IMR-90 (cell line): Measurements from ENCODE around the gene SNX33. TPM values are rescaled to one million over a fixed set of nuclear protein-coding genes. Genes with fewer than 3 reads are reported as not detected.

Experiments
- ATAC-seq: fragments of 200-7000 bp; cut with Tn5 transposase; 2 replicates; pipeline ENCODE4 v1.9.1; 2020; ENCODE audit warnings: low read depth, mild to moderate bottlenecking, moderate library complexity
- BruUV-seq: library from RNA; stranded (reverse); fragments of 400-500 nt; replicated peaks from 2 replicates; lab custom pipeline; 2021; lab: Mats Ljungman, UMichigan
- CTCF ChIA-PET: fragments of 300-600 bp; formaldehyde crosslinking; extraction: SDS; loops from one replicate; lab custom pipeline; 2021; ENCODE audit warnings: antibody characterized with exemption; lab: Yijun Ruan, JAX
- POLR2A ChIA-PET: fragments of 300-600 bp; sonication (Branson Sonifier 250); formaldehyde crosslinking; loops from one replicate; lab custom pipeline; 2022; ENCODE audit warnings: antibody characterized with exemption; ENCODE audit not compliant: unreplicated experiment; lab: Charles Lee
- DNase-seq: peaks from one replicate; pipeline ENCODE4 v3.0.0; 2013
- H2AFZ ChIP-seq: replicated peaks from 2 replicates; pipeline ENCODE3; 2013; ENCODE audit warnings: low read length, mild to moderate bottlenecking; ENCODE audit not compliant: poor library complexity
- H2AK5ac ChIP-seq: 2 replicates; pipeline ENCODE4 v1.6.1; 2013; ENCODE audit warnings: low read depth, low read length, inconsistent platforms
- H2AK9ac ChIP-seq: replicated peaks from 2 replicates; pipeline ENCODE3; 2013; ENCODE audit warnings: mild to moderate bottlenecking, low read depth, low read length, moderate library complexity; ENCODE audit not compliant: poor library complexity
- H2BK120ac ChIP-seq: 2 replicates; pipeline ENCODE4 v1.6.1; 2013; ENCODE audit warnings: low read depth, low read length, inconsistent platforms
- H2BK15ac ChIP-seq: 3 replicates; pipeline ENCODE4 v1.6.1; 2013; ENCODE audit warnings: low read depth, low read length, inconsistent platforms
- H2BK20ac ChIP-seq: 2 replicates; pipeline ENCODE4 v1.6.1; 2013; ENCODE audit warnings: low read depth, mild to moderate bottlenecking, inconsistent platforms, low read length, moderate library complexity
- H2BK5ac ChIP-seq: 2 replicates; pipeline ENCODE4 v1.6.1; 2013; ENCODE audit warnings: mild to moderate bottlenecking, low read depth, low read length, inconsistent platforms; ENCODE audit not compliant: poor library complexity, severe bottlenecking
- H3K14ac ChIP-seq: replicated peaks from 2 replicates; pipeline ENCODE4 v1.6.1; 2013; ENCODE audit warnings: low read depth, low read length, inconsistent platforms
- H3K18ac ChIP-seq: 2 replicates; pipeline ENCODE4 v1.6.1; 2013; ENCODE audit warnings: low read depth, low read length, control low read depth
- H3K23ac ChIP-seq: 2 replicates; pipeline ENCODE4 v1.6.1; 2013; ENCODE audit warnings: low read depth, low read length, inconsistent platforms
- H3K27ac ChIP-seq: 2 replicates; pipeline ENCODE4 v1.5.1; 2013; ENCODE audit warnings: mild to moderate bottlenecking, control low read depth, low read length; ENCODE audit not compliant: insufficient read depth
- H3K27me3 ChIP-seq: 2 replicates; pipeline ENCODE4 v1.6.1; 2013; ENCODE audit warnings: low read length; ENCODE audit not compliant: control insufficient read depth, insufficient read depth
- H3K36me3 ChIP-seq: 2 replicates; pipeline ENCODE4 v1.6.1; 2013; ENCODE audit warnings: low read length, mixed read lengths; ENCODE audit not compliant: control insufficient read depth, insufficient read depth
- H3K4ac ChIP-seq: 2 replicates; pipeline ENCODE4 v1.6.1; 2013; ENCODE audit warnings: low read depth, low read length, inconsistent platforms
- H3K4me1 ChIP-seq: 2 replicates; pipeline ENCODE4 v1.6.1; 2013; ENCODE audit warnings: low read length, mixed read lengths; ENCODE audit not compliant: control insufficient read depth, insufficient read depth
- H3K4me2 ChIP-seq: 2 replicates; pipeline ENCODE4 v1.6.1; 2013; ENCODE audit warnings: low read depth, mild to moderate bottlenecking, control low read depth, low read length, moderate library complexity
- H3K4me3 ChIP-seq: 2 replicates; pipeline ENCODE4 v1.5.1; 2013; ENCODE audit warnings: low read depth, mild to moderate bottlenecking, control low read depth, low read length, moderate library complexity; ENCODE audit not compliant: insufficient read depth
- H3K56ac ChIP-seq: 2 replicates; pipeline ENCODE4 v1.6.1; 2013; ENCODE audit warnings: low read length, inconsistent platforms; ENCODE audit not compliant: insufficient read depth; ENCODE audit errors: extremely low read depth
- H3K79me1 ChIP-seq, 2 experiments: 2 replicates each; pipeline ENCODE4 v1.6.1; 2013; ENCODE audit warnings: low read length in 2 of 2, inconsistent platforms in 1 of 2, low read depth in 1 of 2
- H3K9ac ChIP-seq: 2 replicates; pipeline ENCODE4 v1.6.1; 2013; ENCODE audit warnings: low read depth, low read length, control low read depth
- H3K9me1 ChIP-seq: 2 replicates; pipeline ENCODE4 v1.6.1; 2013; ENCODE audit warnings: low read length, inconsistent platforms; ENCODE audit not compliant: insufficient read depth
- H3K9me3 ChIP-seq: 2 replicates; pipeline ENCODE4 v1.6.1; 2013; ENCODE audit warnings: low read length; ENCODE audit not compliant: control insufficient read depth, insufficient read depth
- H4K20me1 ChIP-seq: 2 replicates; pipeline ENCODE4 v1.6.1; 2013; ENCODE audit warnings: low read length, inconsistent platforms; ENCODE audit not compliant: insufficient read depth
- H4K5ac ChIP-seq: 2 replicates; pipeline ENCODE4 v1.6.1; 2013; ENCODE audit warnings: mild to moderate bottlenecking, low read depth, low read length, control low read depth
- H4K8ac ChIP-seq, 2 experiments: 2 replicates each; pipeline ENCODE4 v1.6.1; 2013; ENCODE audit warnings: low read depth in 2 of 2, low read length in 2 of 2, control low read depth in 1 of 2, inconsistent platforms in 1 of 2
- H4K91ac ChIP-seq: 2 replicates; pipeline ENCODE4 v1.6.1; 2013; ENCODE audit warnings: low read depth, low read length, inconsistent platforms; ENCODE audit not compliant: insufficient read depth
- BHLHE40 ChIP-seq: fragments of 150-350 bp; IDR thresholded peaks from 2 replicates; pipeline ENCODE4 v1.6.1; 2016; ENCODE audit warnings: mild to moderate bottlenecking, low read depth, low read length
- CEBPB ChIP-seq: IDR thresholded peaks from 2 replicates; pipeline ENCODE4 v1.6.1; 2012; ENCODE audit warnings: low read depth, low read length, improper control_type of control experiment
- CHD1 ChIP-seq: IDR thresholded peaks from 2 replicates; pipeline ENCODE4 v1.6.1; 2012; ENCODE audit warnings: low read depth, low read length, improper control_type of control experiment
- ELK1 ChIP-seq: fragments of 150-350 bp; IDR thresholded peaks from 2 replicates; pipeline ENCODE4 v1.6.1; 2016; ENCODE audit warnings: low read depth, mild to moderate bottlenecking, low read length, moderate library complexity, borderline replicate concordance
- FOS ChIP-seq: fragments of 150-350 bp; IDR thresholded peaks from 2 replicates; pipeline ENCODE4 v1.6.1; 2016; ENCODE audit warnings: low read depth, low read length
- MAZ ChIP-seq: IDR thresholded peaks from 2 replicates; pipeline ENCODE4 v1.6.1; 2012; ENCODE audit warnings: low read depth, mild to moderate bottlenecking, low read length, improper control_type of control experiment, moderate library complexity, borderline replicate concordance
- MXI1 ChIP-seq: IDR thresholded peaks from 2 replicates; pipeline ENCODE4 v1.6.1; 2012; ENCODE audit warnings: low read depth, mild to moderate bottlenecking, low read length, moderate library complexity, borderline replicate concordance
- NFE2L2 ChIP-seq: fragments of 150-350 bp; IDR thresholded peaks from 2 replicates; pipeline ENCODE4 v1.6.1; 2016; ENCODE audit warnings: low read depth, mild to moderate bottlenecking, low read length
- POLR2A ChIP-seq: IDR thresholded peaks from 2 replicates; pipeline ENCODE4 v1.6.1; 2012; ENCODE audit warnings: mild to moderate bottlenecking, low read depth, low read length
- RAD21 ChIP-seq: IDR thresholded peaks from 2 replicates; pipeline ENCODE4 v1.6.1; 2012; ENCODE audit warnings: low read length, improper control_type of control experiment
- RCOR1 ChIP-seq: IDR thresholded peaks from 2 replicates; pipeline ENCODE4 v1.6.1; 2012; ENCODE audit warnings: mild to moderate bottlenecking, low read length, improper control_type of control experiment; ENCODE audit not compliant: insufficient replicate concordance
- RFX5 ChIP-seq: IDR thresholded peaks from 2 replicates; pipeline ENCODE4 v1.8.0; 2012; ENCODE audit warnings: low read depth, mild to moderate bottlenecking, low read length, moderate library complexity
- SMC3 ChIP-seq: fragments of 150-350 bp; IDR thresholded peaks from 2 replicates; pipeline ENCODE4 v1.6.1; 2016; ENCODE audit warnings: low read depth, mild to moderate bottlenecking, antibody characterized with exemption, low read length, moderate library complexity
- USF2 ChIP-seq: fragments of 150-350 bp; IDR thresholded peaks from 2 replicates; pipeline ENCODE4 v1.6.1; 2017; ENCODE audit warnings: mild to moderate bottlenecking, antibody characterized with exemption, low read length, low read depth
- WGBS, 2 experiments: methylation state at CpG; one replicate each; pipeline versions ENCODE4 v1.1.5 to v1.1.7; 2013; ENCODE audit warnings: missing lambda C conversion rate in 2 of 2; ENCODE audit not compliant: insufficient read length in 1 of 2; ENCODE audit errors: extremely low coverage in 2 of 2; 5-methylcytosine and 5-hydroxymethylcytosine counted together
- dilution Hi-C: fragments of 300-500 bp; cut with HindIII; formaldehyde crosslinking; loops from one replicate; pipeline ENCODE4 v1.14.3; 2018; ENCODE audit warnings: low sequenced_read_pairs; ENCODE audit not compliant: unreplicated experiment
- in situ Hi-C: fragments of 300-500 bp; cut with MboI; formaldehyde crosslinking; loops from 3 replicates; pipeline ENCODE4 v1.14.3; 2019; ENCODE audit warnings: low sequenced_read_pairs, inconsistent platforms, mixed read lengths
- intact Hi-C: fragments of 100-400 bp; cut with micrococcal nuclease; formaldehyde crosslinking; loops from 2 replicates; pipeline ENCODE4 v1.10.0; 2022
- polyA plus RNA-seq, 3 experiments: library from polyadenylated mRNA; depleted of rRNA; stranded (reverse); fragments of >200 nt; gene quantifications; 2 replicates each; pipeline ENCODE4 v1.2.3, GENCODE V29; 2012; ENCODE audit warnings: low replicate concordance in 1 of 3
- total RNA-seq: library from RNA; depleted of rRNA; stranded (reverse); fragments of >200 nt; gene quantifications from 2 replicates; pipeline ENCODE4 v1.2.3, GENCODE V29; 2012

The SNX33 gene
- total and polyA plus RNA-seq, 2 of the 4 experiments (the other 2 are of a cell fraction), result 12.7 to 14.6 TPM

GRCh38 chr15:75705854-75706681 lies 58.4 kb downstream of the SNX33 start:
- no peak overlapping the region for H3K4me3 ChIP-seq
- peaks cover 9% of the 10 kb centered on the region for H3K4me1 ChIP-seq
- peaks cover 5% of the 10 kb centered on the region; the same call in 1 of the 2 replicates for H3K9me1 ChIP-seq
- H3K9ac ChIP-seq, result no peak overlapping the region
- in situ Hi-C loops, result no loop called here
- ChIA-PET POLR2A (no interaction called here), CTCF (no interaction called here)
- H3K79me1 ChIP-seq, result peaks cover 9 to 48% of the 10 kb centered on the region in 2 experiments
- DNase-seq (no peak), ATAC-seq (no peak)
- no peak overlapping the region for H2BK15ac ChIP-seq
- H3K23ac ChIP-seq, result no peak overlapping the region; the same call in 1 of the 2 replicates
- H3K27ac ChIP-seq, result no peak overlapping the region
- peaks cover 13% of the 10 kb centered on the region for H4K20me1 ChIP-seq
- H3K18ac ChIP-seq, result no peak overlapping the region; the same call in 1 of the 2 replicates
- 93% methylated on average over 4 of the region's 14 CpGs; no CpG with 5 or more reads in 1 of the 2 experiments for WGBS, 2 experiments
- no peaks in the 10 kb centered on the region for H3K27me3 ChIP-seq
- H2AK9ac ChIP-seq, result peak overlapping the region; percentile 55
- 0 out of 4 replicates have a peak overlapping the region, but pooled peaks of 1 of the 2 experiments have one; percentile 49 for H4K8ac ChIP-seq
- H4K91ac ChIP-seq, result peak overlapping the region; percentile 75; the same call in 1 of the 2 replicates
- no TSS peak for BruUV-seq
- H3K56ac ChIP-seq, result no peak overlapping the region
- H2BK120ac ChIP-seq, result no peak overlapping the region
- H2BK5ac ChIP-seq, result peak overlapping the region; percentile 57
- no peak overlapping the region for H2AFZ ChIP-seq
- dilution Hi-C loops, result no loop called here
- H3K9me3 ChIP-seq, result no peaks in the 10 kb centered on the region
- no peak overlapping the region for H2BK20ac ChIP-seq
- H3K4ac ChIP-seq, result peak overlapping the region; percentile 28; the same call in 1 of the 2 replicates
- H3K14ac ChIP-seq, result no peak overlapping the region
- no peak overlapping the region for H3K4me2 ChIP-seq
- intact Hi-C loops, result no loop called here
- no peak overlapping the region; the same call in 1 of the 2 replicates for H4K5ac ChIP-seq
- 0 out of 2 replicates have a peak, but pooled peaks cover 1% of the 10 kb centered on the region for H3K36me3 ChIP-seq
- peak overlapping the region; percentile 88; the same call in 1 of the 2 replicates for H2AK5ac ChIP-seq
- TF ChIP-seq POLR2A (no peak), BHLHE40 (no peak), CEBPB (no peak), ELK1 (no peak), SMC3 (no peak), FOS (no peak), MAZ (no peak), USF2 (no peak), CHD1 (no peak), NFE2L2 (no peak), RCOR1 (no peak), MXI1 (no peak), RFX5 (no peak), RAD21 (no peak)
